ENCODE measurements around the gene CDK10. TPM values are rescaled to one million over a fixed set of nuclear protein-coding genes. Genes with fewer than 3 reads are reported as not detected.

The CDK10 gene
- total RNA-seq, 1 experiment from 2014 or later = 76.6 TPM

- no peak overlapping the region for H3K27ac ChIP-seq
- BruUV-seq (replicated peaks) = no TSS peak
- DNase-seq = no peak
- no peak for TF ChIP-seq CTCF (conservative IDR thresholded peaks at IDR 0.05)
- no peak for TF ChIP-seq EZH2 (IDR thresholded peaks at IDR 0.05; ENCODE audit: low read depth)
- no peaks in the 10 kb centered on the region for H3K9me3 ChIP-seq (ENCODE audit: insufficient read depth, low read depth)
- H3K4me2 ChIP-seq = no peak overlapping the region
- H3K4me3 ChIP-seq = no peak overlapping the region
- no peaks in the 10 kb centered on the region; the same call in 1 of the 2 replicates for H3F3A ChIP-seq (ENCODE audit: insufficient read depth, low read depth)
- H3K79me2 ChIP-seq (ENCODE audit: low read depth) = no peaks in the 10 kb centered on the region
- intact Hi-C loops (cut with micrococcal nuclease; ENCODE audit: unreplicated experiment) = no loop called here
- ChIA-PET CTCF (no interaction called here), POLR2A (ENCODE audit: unreplicated experiment) (no interaction called here)
- peaks cover 6% of the 10 kb centered on the region; the same call in 1 of the 2 replicates for H4K20me1 ChIP-seq (ENCODE audit: insufficient read depth)
- 0 out of 2 replicates have a peak, but pooled peaks cover 4% of the 10 kb centered on the region for H3K36me3 ChIP-seq (ENCODE audit: low read depth)
- H2AFZ ChIP-seq = no peak overlapping the region
- H3K9me2 ChIP-seq (ENCODE audit: insufficient read depth) = no peaks in the 10 kb centered on the region
- H3K4me1 ChIP-seq (replicated peaks; ENCODE audit: insufficient read depth) = no peaks in the 10 kb centered on the region
- H3K27me3 ChIP-seq (ENCODE audit: insufficient read depth, low read depth) = no peaks in the 10 kb centered on the region
Measured at GRCh38 chr16:89643769-89644300, 42.7 kb upstream of the CDK10 start.

DNA sequence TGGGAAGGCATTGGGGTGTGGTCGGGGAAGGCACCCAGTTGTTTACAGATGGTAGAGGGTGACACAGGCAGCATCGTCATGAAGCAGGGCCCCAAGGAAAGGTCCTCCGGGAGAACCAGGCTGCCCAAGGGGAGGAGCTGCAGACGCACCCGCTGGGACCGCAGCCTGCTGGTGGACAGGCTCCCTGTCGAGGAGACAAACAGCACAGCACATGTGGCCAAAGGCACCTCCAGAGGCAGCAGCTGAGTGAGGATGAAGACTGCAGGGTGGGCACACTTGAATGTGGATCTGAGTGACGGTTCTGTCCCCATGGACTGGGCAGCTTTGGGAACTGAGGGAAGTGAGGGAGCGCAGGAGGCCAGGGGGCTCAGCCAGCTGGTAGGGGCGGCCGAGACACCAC is 41.4 kb upstream of the CDK10 start:
- no peak overlapping the region for H3K27ac ChIP-seq
- no peak overlapping the region for H2AFZ ChIP-seq
- ChIA-PET POLR2A (ENCODE audit: unreplicated experiment) (no interaction called here), CTCF (no interaction called here)
- H3K9me2 ChIP-seq (ENCODE audit: insufficient read depth) = no peaks in the 10 kb centered on the region
- H3K4me3 ChIP-seq = no peak overlapping the region
- no peak for DNase-seq
- no TSS peak for BruUV-seq (replicated peaks)
- TF ChIP-seq EZH2 (IDR thresholded peaks at IDR 0.05; ENCODE audit: low read depth) (no peak), CTCF (conservative IDR thresholded peaks at IDR 0.05) (no peak)
- H3K4me2 ChIP-seq = no peak overlapping the region
- no peaks in the 10 kb centered on the region for H3K4me1 ChIP-seq (replicated peaks; ENCODE audit: insufficient read depth)
- H3K36me3 ChIP-seq (ENCODE audit: low read depth) = 0 out of 2 replicates have a peak, but pooled peaks cover 4% of the 10 kb centered on the region
- H3F3A ChIP-seq (ENCODE audit: insufficient read depth, low read depth) = no peaks in the 10 kb centered on the region; the same call in 1 of the 2 replicates
- no peaks in the 10 kb centered on the region for H3K9me3 ChIP-seq (ENCODE audit: insufficient read depth, low read depth)
- intact Hi-C loops (cut with micrococcal nuclease; ENCODE audit: unreplicated experiment) = no loop called here
- no peaks in the 10 kb centered on the region for H3K27me3 ChIP-seq (ENCODE audit: insufficient read depth, low read depth)
- peaks cover 6% of the 10 kb centered on the region; the same call in 1 of the 2 replicates for H4K20me1 ChIP-seq (ENCODE audit: insufficient read depth)
- H3K79me2 ChIP-seq (ENCODE audit: low read depth) = no peaks in the 10 kb centered on the region

DNA sequence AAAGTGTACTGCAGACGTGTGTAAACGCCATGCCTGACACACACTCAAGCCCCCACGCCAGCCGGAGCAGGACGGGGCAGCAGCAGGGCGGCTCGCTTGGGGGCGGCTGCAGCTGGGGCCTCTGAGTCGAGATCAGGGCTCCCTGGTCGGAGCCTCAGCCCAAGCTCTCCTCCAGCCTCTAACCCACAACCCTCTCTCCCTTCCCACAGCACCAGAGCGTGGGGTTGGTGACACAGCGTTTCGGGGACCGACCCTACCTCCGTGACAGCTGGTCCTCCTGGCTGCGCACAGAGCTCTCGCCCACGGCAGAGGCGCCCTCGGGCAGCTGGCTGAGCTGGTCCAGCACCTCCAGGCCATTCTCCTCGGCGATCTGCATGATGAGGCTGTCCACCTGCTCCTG is 40.2 kb upstream of the CDK10 start:
- ChIA-PET POLR2A (ENCODE audit: unreplicated experiment) (no interaction called here), CTCF (interaction anchor here (0.6 kb wide), 1 partner anchor 332 kb away, joined by 4 read pairs; no protein-coding TSS in a partner anchor)
- TF ChIP-seq CTCF (conservative IDR thresholded peaks at IDR 0.05) = no peak
- no peak for TF ChIP-seq EZH2 (IDR thresholded peaks at IDR 0.05; ENCODE audit: low read depth)

More for the DNA sequence above, 40.2 kb upstream of the CDK10 start:
- Histone ChIP-seq H3K27ac (no peak overlapping the region), H3K27me3 (ENCODE audit: insufficient read depth, low read depth) (no peaks in the 10 kb centered on the region), H3K79me2 (ENCODE audit: low read depth) (no peaks in the 10 kb centered on the region), H3K4me1 (replicated peaks; ENCODE audit: insufficient read depth) (no peaks in the 10 kb centered on the region), H3K4me2 (no peak overlapping the region), H3F3A (ENCODE audit: insufficient read depth, low read depth) (no peaks in the 10 kb centered on the region; the same call in 1 of the 2 replicates), H3K9me2 (ENCODE audit: insufficient read depth) (no peaks in the 10 kb centered on the region), H2AFZ (no peak overlapping the region), H3K36me3 (ENCODE audit: low read depth) (0 out of 2 replicates have a peak, but pooled peaks cover 4% of the 10 kb centered on the region), H4K20me1 (ENCODE audit: insufficient read depth) (peaks cover 12% of the 10 kb centered on the region), H3K9me3 (ENCODE audit: insufficient read depth, low read depth) (no peaks in the 10 kb centered on the region), H3K4me3 (no peak overlapping the region)
- intact Hi-C loops (cut with micrococcal nuclease; ENCODE audit: unreplicated experiment) = no loop called here
- DNase-seq = no peak
- BruUV-seq (replicated peaks) = no TSS peak

Measured in PC-9 (cell line).